NB4 (cell line): Measurements from ENCODE around the gene GLI3.

ENCODE experiments used
- DNase-seq: peaks from one replicate; pipeline ENCODE4 v3.0.0; 2010; ENCODE audit warnings: low read depth
- H3K4me3 ChIP-seq: one replicate; pipeline ENCODE4 v1.5.1; 2011; ENCODE audit warnings: mild to moderate bottlenecking, low read depth, low read length, moderate library complexity
- MYC ChIP-seq: IDR thresholded peaks from 2 replicates; pipeline ENCODE4 v1.6.1; 2011; ENCODE audit warnings: low read depth, low read length
- POLR2A ChIP-seq: IDR thresholded peaks from 2 replicates; pipeline ENCODE4 v1.6.1; 2011; ENCODE audit warnings: mild to moderate bottlenecking; ENCODE audit not compliant: insufficient read length; ENCODE audit errors: extremely low read depth
- TF ChIP-seq, protein P1 (sequence below): IDR thresholded peaks from 2 replicates; pipeline ENCODE4 v1.6.1; 2011; ENCODE audit warnings: low read depth, low read length
- TF ChIP-seq, protein P2 (sequence below): IDR thresholded peaks from one replicate; pipeline ENCODE4 v1.5.1; 2012; ENCODE audit warnings: low read depth, low read length

The GLI3 gene

GRCh38 chr7:42254217-42254616 lies 17.2 kb upstream of the GLI3 start:
- no peak overlapping the region for H3K4me3 ChIP-seq
- DNase-seq, result peak; percentile 65

GRCh38 chr7:42253316-42253715 lies 16.3 kb upstream of the GLI3 start:
- TF ChIP-seq POLR2A (no peak), MYC (no peak)
- TF ChIP-seq, protein P1, sequence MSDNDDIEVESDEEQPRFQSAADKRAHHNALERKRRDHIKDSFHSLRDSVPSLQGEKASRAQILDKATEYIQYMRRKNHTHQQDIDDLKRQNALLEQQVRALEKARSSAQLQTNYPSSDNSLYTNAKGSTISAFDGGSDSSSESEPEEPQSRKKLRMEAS, result no peak
- TF ChIP-seq, protein P2, sequence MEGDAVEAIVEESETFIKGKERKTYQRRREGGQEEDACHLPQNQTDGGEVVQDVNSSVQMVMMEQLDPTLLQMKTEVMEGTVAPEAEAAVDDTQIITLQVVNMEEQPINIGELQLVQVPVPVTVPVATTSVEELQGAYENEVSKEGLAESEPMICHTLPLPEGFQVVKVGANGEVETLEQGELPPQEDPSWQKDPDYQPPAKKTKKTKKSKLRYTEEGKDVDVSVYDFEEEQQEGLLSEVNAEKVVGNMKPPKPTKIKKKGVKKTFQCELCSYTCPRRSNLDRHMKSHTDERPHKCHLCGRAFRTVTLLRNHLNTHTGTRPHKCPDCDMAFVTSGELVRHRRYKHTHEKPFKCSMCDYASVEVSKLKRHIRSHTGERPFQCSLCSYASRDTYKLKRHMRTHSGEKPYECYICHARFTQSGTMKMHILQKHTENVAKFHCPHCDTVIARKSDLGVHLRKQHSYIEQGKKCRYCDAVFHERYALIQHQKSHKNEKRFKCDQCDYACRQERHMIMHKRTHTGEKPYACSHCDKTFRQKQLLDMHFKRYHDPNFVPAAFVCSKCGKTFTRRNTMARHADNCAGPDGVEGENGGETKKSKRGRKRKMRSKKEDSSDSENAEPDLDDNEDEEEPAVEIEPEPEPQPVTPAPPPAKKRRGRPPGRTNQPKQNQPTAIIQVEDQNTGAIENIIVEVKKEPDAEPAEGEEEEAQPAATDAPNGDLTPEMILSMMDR, result no peak
- no peak for DNase-seq
- no peak overlapping the region for H3K4me3 ChIP-seq

More at GRCh38 chr7:42254217-42254616, 17.2 kb upstream of the GLI3 start:
- TF ChIP-seq POLR2A (no peak), MYC (no peak)
- TF ChIP-seq, protein P1, result no peak
- TF ChIP-seq, protein P2, result no peak

DNA sequence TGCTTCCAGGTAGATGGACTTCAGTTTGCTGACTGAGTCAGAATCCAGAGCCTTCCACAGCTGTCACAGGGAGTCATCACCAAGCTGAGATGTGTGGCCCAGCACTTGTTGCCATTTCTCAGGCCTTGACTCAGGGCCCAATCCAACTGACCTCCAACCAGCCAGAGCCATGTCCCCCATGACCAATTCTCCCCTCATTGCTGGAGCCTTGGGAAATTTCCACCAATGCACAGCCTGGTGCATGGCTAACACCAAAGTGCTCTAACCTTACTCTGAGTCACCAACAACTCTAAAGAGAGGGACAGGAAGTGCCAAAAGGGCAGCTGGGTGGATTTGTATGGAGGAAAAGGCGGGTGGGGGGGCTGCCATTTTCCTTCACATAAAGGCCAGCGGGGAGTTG lies 13.4 kb upstream of the GLI3 start:
- H3K4me3 ChIP-seq, result no peak overlapping the region

GRCh38 chr7:42248579-42248978 lies 11.6 kb upstream of the GLI3 start:
- no peak overlapping the region for H3K4me3 ChIP-seq
- TF ChIP-seq MYC (no peak), POLR2A (no peak)
- TF ChIP-seq, protein P1, result no peak
- TF ChIP-seq, protein P2, result no peak

More for the DNA sequence above, 13.4 kb upstream of the GLI3 start:
- TF ChIP-seq, protein P1, result no peak
- TF ChIP-seq, protein P2, result no peak
- no peak for TF ChIP-seq MYC
- TF ChIP-seq POLR2A, result no peak
- DNase-seq, result no peak

GRCh38 chr7:42247301-42247700 lies 10.3 kb upstream of the GLI3 start:
- H3K4me3 ChIP-seq, result no peak overlapping the region
- TF ChIP-seq, protein P1, result no peak
- TF ChIP-seq POLR2A, result no peak
- no peak for DNase-seq

More at GRCh38 chr7:42248579-42248978, 11.6 kb upstream of the GLI3 start:
- DNase-seq, result no peak

DNA sequence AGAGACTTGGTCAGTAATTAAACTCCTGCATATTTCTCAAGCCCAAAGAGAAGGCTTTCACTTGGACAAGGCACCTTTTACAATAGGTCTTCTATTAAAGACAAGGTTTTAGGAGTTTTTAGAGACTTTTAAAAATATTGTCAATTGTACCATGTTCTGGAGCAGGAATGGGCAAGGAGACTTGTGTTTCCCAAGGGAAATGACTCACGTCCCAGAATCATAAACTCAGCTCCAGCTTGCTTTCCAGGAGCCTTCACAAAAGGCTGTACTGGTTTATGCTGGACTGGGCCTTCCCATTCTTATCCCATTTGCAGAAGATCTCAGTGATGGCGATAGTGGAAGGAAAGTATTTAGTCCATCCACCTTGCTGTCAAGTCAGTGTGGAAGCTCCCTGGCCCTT lies 7.8 kb upstream of the GLI3 start:
- TF ChIP-seq, protein P2, result no peak
- TF ChIP-seq MYC, result no peak
- TF ChIP-seq POLR2A, result no peak
- TF ChIP-seq, protein P1, result no peak
- no peak for DNase-seq
- H3K4me3 ChIP-seq, result no peak overlapping the region
